Cardiac fibroblast (primary cell): ENCODE results near the gene NCOA1.

Experiments used
- DNase-seq, 2 donors: peaks; one replicate each; pipeline versions ENCODE4 v3.0.0 to v3.0.0-alpha.2; 2010; ENCODE audit warnings: low read depth in 2 of 2
- H3K4me3 ChIP-seq, 2 donors: replicated peaks in 1 of 2; 1 replicate in 1 of 2; 2 replicates in 1 of 2; pipeline ENCODE4 v1.5.1; 2011; ENCODE audit warnings: low read depth in 2 of 2, low read length in 2 of 2, mild to moderate bottlenecking in 2 of 2, moderate library complexity in 1 of 2
- TF ChIP-seq, protein P1 (sequence below): IDR thresholded peaks from one replicate; pipeline ENCODE4 v1.5.1; 2011; ENCODE audit warnings: low read depth, mild to moderate bottlenecking, low read length, inconsistent platforms

Gene NCOA1

GRCh38 chr2:24749069-24749691 lies 258.1 kb downstream of the NCOA1 start:
- DNase-seq: no peak
- TF ChIP-seq, protein P1, sequence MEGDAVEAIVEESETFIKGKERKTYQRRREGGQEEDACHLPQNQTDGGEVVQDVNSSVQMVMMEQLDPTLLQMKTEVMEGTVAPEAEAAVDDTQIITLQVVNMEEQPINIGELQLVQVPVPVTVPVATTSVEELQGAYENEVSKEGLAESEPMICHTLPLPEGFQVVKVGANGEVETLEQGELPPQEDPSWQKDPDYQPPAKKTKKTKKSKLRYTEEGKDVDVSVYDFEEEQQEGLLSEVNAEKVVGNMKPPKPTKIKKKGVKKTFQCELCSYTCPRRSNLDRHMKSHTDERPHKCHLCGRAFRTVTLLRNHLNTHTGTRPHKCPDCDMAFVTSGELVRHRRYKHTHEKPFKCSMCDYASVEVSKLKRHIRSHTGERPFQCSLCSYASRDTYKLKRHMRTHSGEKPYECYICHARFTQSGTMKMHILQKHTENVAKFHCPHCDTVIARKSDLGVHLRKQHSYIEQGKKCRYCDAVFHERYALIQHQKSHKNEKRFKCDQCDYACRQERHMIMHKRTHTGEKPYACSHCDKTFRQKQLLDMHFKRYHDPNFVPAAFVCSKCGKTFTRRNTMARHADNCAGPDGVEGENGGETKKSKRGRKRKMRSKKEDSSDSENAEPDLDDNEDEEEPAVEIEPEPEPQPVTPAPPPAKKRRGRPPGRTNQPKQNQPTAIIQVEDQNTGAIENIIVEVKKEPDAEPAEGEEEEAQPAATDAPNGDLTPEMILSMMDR: no peak
- no peak overlapping the region for H3K4me3 ChIP-seq

- TF ChIP-seq, protein P1: no peak
- DNase-seq: no peak
- H3K4me3 ChIP-seq: no peak overlapping the region
Measured at GRCh38 chr2:24754985-24755705, 264.1 kb downstream of the NCOA1 start.

DNA sequence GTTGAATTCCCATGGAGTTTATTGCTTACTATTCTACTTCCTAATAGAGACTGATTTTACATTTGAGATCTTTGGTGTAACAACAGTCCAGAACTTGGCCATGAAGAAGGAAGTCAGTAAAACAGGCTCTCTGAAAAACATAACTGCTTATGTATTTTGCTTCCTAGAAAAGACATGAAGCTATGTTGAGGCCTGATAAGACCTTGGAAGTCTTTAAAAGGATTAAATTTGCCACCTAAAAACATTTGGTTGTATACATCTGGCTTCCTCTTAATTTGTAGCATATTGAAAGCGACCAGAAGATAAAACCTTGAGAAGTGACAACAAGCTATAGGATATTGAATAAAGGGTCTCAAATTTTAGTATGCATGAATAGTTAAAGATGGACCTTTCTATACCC lies 265.7 kb downstream of the NCOA1 start:
- DNase-seq: no peak
- TF ChIP-seq, protein P1: no peak

DNA sequence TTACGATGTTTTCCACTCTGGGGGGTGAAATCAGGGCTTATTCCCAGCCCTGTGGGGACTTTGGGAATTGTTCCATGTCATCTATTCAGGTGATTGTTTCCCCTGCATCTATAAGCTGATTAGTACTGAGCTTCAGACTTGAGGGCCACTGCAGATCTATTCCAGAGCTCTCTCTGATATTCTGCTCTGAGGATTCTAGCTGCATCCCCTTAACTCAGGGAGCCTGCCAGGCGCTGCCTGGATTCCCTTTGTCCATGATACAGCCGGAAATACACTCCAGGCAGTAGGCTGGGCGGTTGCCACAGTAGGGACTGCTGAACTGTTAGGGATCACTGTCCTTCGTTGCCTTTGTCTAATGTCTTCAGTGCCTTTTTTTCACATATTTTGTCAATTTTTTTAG lies 270.8 kb downstream of the NCOA1 start:
- no peak overlapping the region for H3K4me3 ChIP-seq
- DNase-seq: no peak
- TF ChIP-seq, protein P1: no peak

More for the DNA sequence above, 265.7 kb downstream of the NCOA1 start:
- no peak overlapping the region for H3K4me3 ChIP-seq

DNA sequence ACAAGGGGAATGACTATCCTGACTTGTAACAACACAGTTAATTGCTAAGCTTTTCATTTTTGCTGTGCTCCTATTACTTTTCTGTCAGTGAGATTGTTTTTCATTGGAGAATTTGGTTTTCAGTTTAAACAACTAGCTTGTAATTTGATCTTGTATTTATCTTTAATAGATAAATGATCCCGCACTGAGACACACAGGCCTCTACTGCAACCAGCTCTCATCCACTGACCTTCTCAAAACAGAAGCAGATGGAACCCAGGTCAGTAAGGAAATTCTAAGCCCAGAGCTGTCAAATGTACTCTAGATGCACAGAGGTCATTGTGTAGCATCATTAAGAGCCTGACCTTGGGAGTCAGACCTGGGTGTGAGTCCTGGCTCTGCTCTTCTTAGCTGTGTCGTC lies 271.5 kb downstream of the NCOA1 start:
- TF ChIP-seq, protein P1: no peak
- no peak for DNase-seq
- H3K4me3 ChIP-seq: no peak overlapping the region

GRCh38 chr2:24763843-24764242 lies 272.8 kb downstream of the NCOA1 start:
- TF ChIP-seq, protein P1: no peak
- no peak for DNase-seq
- H3K4me3 ChIP-seq: no peak overlapping the region
